GM12878 (cell line): ENCODE measurements around the gene PATZ1. TPM values are rescaled to one million over a fixed set of nuclear protein-coding genes. Genes with fewer than 3 reads are reported as not detected.

Experiments
- EED ChIP-seq: sonication (generic); IDR thresholded peaks from 2 replicates; pipeline ENCODE4 v1.6.1; 2016; ENCODE audit warnings: antibody characterized with exemption, low read depth
- EGR1 ChIP-seq, 2 experiments: IDR thresholded peaks; 1 replicate in 1 of 2; 2 replicates in 1 of 2; pipeline ENCODE4 v1.6.1; 2011 to 2012; ENCODE audit warnings: low read depth in 2 of 2, low read length in 2 of 2, borderline replicate concordance in 1 of 2, mild to moderate bottlenecking in 1 of 2, moderate library complexity in 1 of 2
- MEF2B ChIP-seq: fragments of 450-650 bp; IDR thresholded peaks from 2 replicates; pipeline ENCODE4 v1.6.1; 2018; ENCODE audit warnings: mild to moderate bottlenecking, moderate library complexity; ENCODE audit not compliant: partially characterized antibody, poor library complexity, severe bottlenecking
- MTA2 ChIP-seq: fragments of 450-650 bp; IDR thresholded peaks from 2 replicates; pipeline ENCODE4 v1.6.1; 2016; ENCODE audit warnings: low read depth, mild to moderate bottlenecking, moderate library complexity
- POLR2AphosphoS5 ChIP-seq: IDR thresholded peaks from 2 replicates; pipeline ENCODE4 v1.6.1; 2011; ENCODE audit warnings: mild to moderate bottlenecking, low read length, inconsistent platforms
- RCOR1 ChIP-seq: conservative IDR thresholded peaks from 2 replicates; pipeline ENCODE4 v1.6.1; 2012; ENCODE audit warnings: low read depth, low read length, improper control_type of control experiment
- SIN3A ChIP-seq: IDR thresholded peaks from 2 replicates; pipeline ENCODE4 v1.6.1; 2012; ENCODE audit warnings: low read depth, low read length, improper control_type of control experiment
- SREBF1 ChIP-seq: IDR thresholded peaks from 2 replicates; pipeline ENCODE4 v1.6.1; 2012; ENCODE audit warnings: mild to moderate bottlenecking, low read length
- YY1 ChIP-seq: IDR thresholded peaks from 2 replicates; pipeline ENCODE4 v1.6.1; 2011; ENCODE audit warnings: low read depth, mild to moderate bottlenecking, low read length
- polyA plus RNA-seq, 11 experiments: library from polyadenylated mRNA; depleted of rRNA in 4 of 11; unstranded in 6 of 11; stranded (reverse) in 5 of 11; fragments of >200 nt; fragmentation: Nextera tagmentation in 4 of 11; fragmentation: Illumina TruSeq in 1 of 11; extraction: Ambion mirVana in 4 of 11; extraction: Trizol in 1 of 11; gene quantifications; 1 replicate in 1 of 11; 2 replicates in 10 of 11; pipeline versions ENCODE4 v1.2.1 to v1.2.3, GENCODE V29; 2011 to 2016; ENCODE audit warnings: inconsistent platforms in 2 of 11, missing spikeins in 2 of 11, low read depth in 1 of 11
- total RNA-seq, 4 experiments: library from RNA; depleted of rRNA in 3 of 4; stranded (reverse); fragments of >200 nt in 3 of 4; fragmentation: Illumina TruSeq in 1 of 4; extraction: Trizol in 1 of 4; gene quantifications; 2 replicates each; pipeline versions ENCODE4 v1.2.1 to v1.2.3, GENCODE V29; 2013 to 2021
- TF ChIP-seq, protein P1 (sequence below): IDR thresholded peaks from 2 replicates; pipeline ENCODE4 v1.6.1; 2011; ENCODE audit warnings: borderline replicate concordance, low read depth, mild to moderate bottlenecking, moderate library complexity, low read length; ENCODE audit not compliant: insufficient read depth, poor library complexity, severe bottlenecking
- TF ChIP-seq, protein P2 (sequence below): fragments of 450-650 bp; IDR thresholded peaks from 2 replicates; pipeline ENCODE4 v1.6.1; 2017; ENCODE audit warnings: mild to moderate bottlenecking, moderate library complexity
- TF ChIP-seq, protein P3 (sequence below): fragments of 450-650 bp; IDR thresholded peaks from 2 replicates; pipeline ENCODE4 v1.6.1; 2017; ENCODE audit warnings: antibody characterized with exemption, mild to moderate bottlenecking, moderate library complexity
- TF ChIP-seq, protein P4 (sequence below): IDR thresholded peaks from 2 replicates; pipeline ENCODE4 v1.6.1; 2012; ENCODE audit warnings: mild to moderate bottlenecking, low read depth, low read length

Gene PATZ1
- total and polyA plus RNA-seq, 10 of the 15 experiments (the other 5 are each of a cell fraction or from before 2014, with no cell fraction given) = 3.6 to 32.7 (median 13.9) TPM

DNA sequence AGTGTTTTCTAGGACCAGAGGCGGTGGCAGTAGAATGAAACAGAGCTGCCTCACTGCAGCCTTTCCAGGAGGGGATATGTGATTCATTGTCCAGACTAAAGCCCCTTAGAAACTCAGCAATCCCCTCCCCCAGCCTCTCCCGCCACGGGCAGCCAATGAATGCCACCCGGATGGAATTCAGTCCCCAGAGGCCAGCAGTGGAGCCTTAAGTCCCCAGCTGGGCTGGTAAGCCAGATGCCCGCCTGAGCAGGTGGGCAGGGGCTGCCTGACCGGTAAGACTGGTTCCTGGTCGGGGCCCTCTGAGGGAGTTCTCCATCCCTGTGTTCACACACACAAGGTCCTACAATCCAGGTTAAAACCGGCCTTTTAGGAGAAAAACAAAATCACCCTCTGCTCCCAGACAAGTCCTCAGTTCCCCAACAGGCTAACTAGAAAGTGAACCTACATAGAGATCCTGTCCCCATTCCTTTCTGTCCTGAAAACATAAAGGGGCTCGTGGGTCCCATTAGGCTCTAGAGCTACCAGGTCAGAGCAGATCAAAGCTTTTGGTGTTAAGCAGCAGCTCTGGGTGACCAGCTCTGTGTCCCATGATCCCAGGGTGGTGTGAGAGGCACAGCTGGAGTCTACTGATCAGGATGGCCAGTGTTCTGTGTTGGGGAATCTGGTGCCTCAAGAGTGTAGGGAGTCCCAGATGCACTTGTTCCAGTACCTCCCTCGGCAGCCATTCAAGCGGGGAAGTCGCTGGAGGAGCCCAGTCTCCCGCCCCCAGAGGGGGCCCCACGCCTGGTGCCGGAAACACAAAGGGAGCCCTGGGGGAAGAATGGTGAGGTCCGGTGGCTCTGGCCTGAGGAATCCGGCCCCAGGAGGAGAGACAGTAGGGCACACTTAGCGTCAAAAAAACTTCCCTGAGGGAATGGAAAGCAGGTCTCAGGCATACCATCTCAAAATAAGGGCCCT, 2.6 kb downstream of the PATZ1 start (continued):
- TF ChIP-seq, protein P1, sequence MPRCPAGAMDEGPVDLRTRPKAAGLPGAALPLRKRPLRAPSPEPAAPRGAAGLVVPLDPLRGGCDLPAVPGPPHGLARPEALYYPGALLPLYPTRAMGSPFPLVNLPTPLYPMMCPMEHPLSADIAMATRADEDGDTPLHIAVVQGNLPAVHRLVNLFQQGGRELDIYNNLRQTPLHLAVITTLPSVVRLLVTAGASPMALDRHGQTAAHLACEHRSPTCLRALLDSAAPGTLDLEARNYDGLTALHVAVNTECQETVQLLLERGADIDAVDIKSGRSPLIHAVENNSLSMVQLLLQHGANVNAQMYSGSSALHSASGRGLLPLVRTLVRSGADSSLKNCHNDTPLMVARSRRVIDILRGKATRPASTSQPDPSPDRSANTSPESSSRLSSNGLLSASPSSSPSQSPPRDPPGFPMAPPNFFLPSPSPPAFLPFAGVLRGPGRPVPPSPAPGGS = no peak
- TF ChIP-seq EGR1 (IDR thresholded peaks at IDR 0.05; ENCODE audit: borderline replicate concordance in 1 of 2, low read depth in 2 of 2, low read length in 2 of 2) (peak in 1 of 2 experiments; percentile 36; a peak in 1 of 3 replicates), YY1 (peak; percentile 58), MEF2B (no peak), MTA2 (no peak), POLR2AphosphoS5 (no peak), EED (peak; percentile 23; the same call in 1 of the 2 replicates), RCOR1 (no peak), SIN3A (no peak), SREBF1 (no peak)
- TF ChIP-seq, protein P2, sequence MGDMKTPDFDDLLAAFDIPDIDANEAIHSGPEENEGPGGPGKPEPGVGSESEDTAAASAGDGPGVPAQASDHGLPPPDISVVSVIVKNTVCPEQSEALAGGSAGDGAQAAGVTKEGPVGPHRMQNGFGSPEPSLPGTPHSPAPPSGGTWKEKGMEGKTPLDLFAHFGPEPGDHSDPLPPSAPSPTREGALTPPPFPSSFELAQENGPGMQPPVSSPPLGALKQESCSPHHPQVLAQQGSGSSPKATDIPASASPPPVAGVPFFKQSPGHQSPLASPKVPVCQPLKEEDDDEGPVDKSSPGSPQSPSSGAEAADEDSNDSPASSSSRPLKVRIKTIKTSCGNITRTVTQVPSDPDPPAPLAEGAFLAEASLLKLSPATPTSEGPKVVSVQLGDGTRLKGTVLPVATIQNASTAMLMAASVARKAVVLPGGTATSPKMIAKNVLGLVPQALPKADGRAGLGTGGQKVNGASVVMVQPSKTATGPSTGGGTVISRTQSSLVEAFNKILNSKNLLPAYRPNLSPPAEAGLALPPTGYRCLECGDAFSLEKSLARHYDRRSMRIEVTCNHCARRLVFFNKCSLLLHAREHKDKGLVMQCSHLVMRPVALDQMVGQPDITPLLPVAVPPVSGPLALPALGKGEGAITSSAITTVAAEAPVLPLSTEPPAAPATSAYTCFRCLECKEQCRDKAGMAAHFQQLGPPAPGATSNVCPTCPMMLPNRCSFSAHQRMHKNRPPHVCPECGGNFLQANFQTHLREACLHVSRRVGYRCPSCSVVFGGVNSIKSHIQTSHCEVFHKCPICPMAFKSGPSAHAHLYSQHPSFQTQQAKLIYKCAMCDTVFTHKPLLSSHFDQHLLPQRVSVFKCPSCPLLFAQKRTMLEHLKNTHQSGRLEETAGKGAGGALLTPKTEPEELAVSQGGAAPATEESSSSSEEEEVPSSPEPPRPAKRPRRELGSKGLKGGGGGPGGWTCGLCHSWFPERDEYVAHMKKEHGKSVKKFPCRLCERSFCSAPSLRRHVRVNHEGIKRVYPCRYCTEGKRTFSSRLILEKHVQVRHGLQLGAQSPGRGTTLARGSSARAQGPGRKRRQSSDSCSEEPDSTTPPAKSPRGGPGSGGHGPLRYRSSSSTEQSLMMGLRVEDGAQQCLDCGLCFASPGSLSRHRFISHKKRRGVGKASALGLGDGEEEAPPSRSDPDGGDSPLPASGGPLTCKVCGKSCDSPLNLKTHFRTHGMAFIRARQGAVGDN = no peak
- TF ChIP-seq, protein P3, sequence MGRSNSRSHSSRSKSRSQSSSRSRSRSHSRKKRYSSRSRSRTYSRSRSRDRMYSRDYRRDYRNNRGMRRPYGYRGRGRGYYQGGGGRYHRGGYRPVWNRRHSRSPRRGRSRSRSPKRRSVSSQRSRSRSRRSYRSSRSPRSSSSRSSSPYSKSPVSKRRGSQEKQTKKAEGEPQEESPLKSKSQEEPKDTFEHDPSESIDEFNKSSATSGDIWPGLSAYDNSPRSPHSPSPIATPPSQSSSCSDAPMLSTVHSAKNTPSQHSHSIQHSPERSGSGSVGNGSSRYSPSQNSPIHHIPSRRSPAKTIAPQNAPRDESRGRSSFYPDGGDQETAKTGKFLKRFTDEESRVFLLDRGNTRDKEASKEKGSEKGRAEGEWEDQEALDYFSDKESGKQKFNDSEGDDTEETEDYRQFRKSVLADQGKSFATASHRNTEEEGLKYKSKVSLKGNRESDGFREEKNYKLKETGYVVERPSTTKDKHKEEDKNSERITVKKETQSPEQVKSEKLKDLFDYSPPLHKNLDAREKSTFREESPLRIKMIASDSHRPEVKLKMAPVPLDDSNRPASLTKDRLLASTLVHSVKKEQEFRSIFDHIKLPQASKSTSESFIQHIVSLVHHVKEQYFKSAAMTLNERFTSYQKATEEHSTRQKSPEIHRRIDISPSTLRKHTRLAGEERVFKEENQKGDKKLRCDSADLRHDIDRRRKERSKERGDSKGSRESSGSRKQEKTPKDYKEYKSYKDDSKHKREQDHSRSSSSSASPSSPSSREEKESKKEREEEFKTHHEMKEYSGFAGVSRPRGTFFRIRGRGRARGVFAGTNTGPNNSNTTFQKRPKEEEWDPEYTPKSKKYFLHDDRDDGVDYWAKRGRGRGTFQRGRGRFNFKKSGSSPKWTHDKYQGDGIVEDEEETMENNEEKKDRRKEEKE = no peak
- TF ChIP-seq, protein P4, sequence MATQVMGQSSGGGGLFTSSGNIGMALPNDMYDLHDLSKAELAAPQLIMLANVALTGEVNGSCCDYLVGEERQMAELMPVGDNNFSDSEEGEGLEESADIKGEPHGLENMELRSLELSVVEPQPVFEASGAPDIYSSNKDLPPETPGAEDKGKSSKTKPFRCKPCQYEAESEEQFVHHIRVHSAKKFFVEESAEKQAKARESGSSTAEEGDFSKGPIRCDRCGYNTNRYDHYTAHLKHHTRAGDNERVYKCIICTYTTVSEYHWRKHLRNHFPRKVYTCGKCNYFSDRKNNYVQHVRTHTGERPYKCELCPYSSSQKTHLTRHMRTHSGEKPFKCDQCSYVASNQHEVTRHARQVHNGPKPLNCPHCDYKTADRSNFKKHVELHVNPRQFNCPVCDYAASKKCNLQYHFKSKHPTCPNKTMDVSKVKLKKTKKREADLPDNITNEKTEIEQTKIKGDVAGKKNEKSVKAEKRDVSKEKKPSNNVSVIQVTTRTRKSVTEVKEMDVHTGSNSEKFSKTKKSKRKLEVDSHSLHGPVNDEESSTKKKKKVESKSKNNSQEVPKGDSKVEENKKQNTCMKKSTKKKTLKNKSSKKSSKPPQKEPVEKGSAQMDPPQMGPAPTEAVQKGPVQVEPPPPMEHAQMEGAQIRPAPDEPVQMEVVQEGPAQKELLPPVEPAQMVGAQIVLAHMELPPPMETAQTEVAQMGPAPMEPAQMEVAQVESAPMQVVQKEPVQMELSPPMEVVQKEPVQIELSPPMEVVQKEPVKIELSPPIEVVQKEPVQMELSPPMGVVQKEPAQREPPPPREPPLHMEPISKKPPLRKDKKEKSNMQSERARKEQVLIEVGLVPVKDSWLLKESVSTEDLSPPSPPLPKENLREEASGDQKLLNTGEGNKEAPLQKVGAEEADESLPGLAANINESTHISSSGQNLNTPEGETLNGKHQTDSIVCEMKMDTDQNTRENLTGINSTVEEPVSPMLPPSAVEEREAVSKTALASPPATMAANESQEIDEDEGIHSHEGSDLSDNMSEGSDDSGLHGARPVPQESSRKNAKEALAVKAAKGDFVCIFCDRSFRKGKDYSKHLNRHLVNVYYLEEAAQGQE = no peak
